NCI-H82 (cell line): ENCODE results near the gene CENPH.
A peak's percentile ranks its signal among the peaks of the same experiment; 100 is the strongest.
"Not testable (repeated sequence)": the region's sequence is repeated elsewhere in the genome, so short reads cannot be mapped to it uniquely, and the experiment has no call there.

Source experiments
- DNase-seq: peaks from one replicate; lab custom pipeline; 2025; lab: John Stamatoyannopoulos, UW

Gene CENPH

DNA sequence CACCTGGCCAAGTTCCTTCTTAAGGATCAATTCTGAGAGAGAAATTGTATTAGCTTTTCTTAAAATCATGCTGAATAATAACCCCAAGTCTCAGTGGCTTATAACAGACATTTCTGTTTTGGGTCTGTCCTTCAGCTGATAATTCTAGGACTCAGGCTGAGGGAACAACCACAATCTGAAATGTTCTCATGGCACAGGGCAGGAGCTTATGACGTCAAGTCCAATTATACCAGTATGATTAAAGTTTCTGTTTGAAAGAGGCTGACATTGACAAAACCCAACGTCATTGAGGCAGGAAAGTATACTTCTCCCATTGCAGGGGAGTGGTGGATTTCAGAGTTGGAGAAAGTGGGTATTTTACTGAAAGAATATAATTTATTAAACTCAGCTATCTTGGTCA, 21.8 kb downstream of the CENPH start:
- no peak for DNase-seq

DNA sequence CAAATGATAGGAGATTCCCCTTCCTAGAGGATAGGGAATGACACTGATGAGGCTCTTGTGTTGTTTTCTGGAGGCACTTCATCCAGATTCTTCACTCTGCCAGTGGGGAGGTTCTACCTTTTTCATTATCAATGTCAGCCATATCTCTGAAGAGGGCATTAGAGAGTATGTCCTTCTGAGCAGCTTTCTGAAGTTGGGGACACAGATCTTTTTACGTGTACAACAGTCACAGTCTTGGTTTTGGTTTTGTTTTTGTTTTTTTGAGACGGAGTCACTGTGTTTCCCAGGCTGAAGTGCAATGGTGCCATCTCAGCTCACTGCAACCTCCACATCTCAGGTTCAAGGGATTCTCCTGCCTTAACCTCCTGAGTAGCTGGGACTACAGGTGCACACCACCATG, 22.6 kb downstream of the CENPH start:
- no peak for DNase-seq

DNA sequence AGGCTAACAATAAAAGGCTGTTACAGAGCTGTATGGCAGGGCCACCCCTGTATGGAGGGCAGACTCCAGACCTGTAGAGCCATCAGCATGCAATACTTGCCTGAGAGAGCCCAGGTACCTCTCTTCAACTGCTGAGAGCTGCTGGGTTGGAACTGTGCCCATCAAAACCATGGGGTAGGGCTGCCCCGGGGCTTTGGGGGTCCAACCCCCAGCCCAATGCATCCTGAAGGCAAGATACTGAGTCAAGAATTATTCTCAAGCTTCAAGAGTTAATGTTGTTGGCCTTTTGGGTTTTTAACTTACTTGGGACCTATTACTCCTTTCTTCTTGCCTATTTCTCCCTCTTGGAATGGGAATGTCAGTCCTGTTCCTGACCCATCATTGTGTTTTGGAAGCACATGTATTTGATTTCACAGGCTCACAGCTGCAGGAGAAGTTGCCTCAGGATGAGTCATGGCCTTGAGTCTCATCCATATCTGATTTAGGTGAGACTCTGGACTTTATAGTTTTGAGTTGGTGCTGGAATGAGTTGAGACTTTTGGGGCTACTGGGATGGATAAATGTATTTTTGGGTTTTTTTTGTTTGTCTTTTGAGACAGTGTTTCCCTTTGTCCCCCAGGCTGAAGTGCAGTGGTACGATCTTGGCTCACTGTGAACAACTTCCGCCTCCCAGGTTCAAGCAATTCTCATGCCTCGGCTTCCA, 24.3 kb downstream of the CENPH start:
- no peak for DNase-seq

DNA sequence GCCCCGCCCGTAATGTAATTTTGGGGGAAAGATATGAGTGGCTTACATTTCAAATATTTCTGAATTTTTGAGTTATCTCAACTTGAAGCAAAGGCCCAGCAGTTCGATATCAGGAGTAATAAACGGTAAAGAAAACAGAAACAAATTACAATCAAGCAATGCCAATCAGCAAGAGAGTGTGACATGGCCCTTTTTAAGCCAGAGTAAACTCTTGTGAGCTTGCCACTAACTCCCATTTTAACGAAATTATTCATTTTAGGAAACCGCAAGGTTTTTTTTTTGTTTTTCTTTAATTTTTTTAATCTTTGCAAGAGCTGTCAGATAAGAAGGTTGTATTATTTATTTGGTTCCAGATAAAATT, 27.7 kb downstream of the CENPH start:
- DNase-seq = no peak

DNA sequence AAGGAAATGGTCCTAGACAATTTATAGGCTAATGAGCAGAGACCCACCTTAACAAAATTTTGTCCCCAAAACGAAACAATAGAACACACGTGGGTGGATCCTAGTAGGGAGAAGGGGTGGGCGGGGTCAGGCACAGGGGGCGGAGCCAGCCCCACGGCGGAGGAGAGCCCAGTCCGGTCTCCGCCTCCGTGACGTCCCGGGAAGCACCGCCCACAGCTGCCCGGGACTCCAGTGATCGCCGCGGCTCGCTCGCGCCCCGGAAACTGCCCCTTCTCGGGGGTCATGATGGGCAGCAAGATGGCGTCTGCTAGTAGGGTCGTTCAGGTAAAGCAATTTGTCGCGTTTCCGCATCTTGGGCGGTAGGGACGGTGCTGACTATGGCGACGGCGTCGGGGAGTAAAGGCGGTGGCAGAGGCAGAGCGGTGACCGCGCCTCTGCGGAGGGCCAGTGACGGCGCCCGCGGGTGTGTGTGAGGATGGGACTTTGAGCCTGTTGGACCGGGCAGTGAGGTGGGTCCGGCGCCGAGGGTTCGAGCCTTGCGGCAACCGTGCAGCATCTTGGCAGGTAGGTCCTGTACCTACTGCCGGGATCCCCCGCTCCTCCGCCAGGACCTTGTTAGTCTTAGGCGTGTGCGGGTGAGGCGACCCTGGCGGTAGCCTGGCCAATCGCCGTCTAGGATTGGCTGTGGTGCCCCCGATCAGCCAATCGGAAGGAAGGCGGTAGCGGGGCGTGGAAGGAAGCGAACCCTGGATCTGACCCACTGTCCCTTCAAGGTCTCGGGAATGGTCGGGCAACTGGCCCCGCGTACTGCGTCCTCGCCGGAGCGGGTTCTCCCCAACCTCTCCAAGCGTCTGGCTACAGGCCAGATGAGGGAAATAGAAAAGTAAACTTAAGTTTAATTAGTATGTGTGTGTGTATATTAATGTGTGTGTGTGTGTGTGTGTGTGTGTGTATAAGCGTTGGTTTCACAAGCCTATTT, 28.5 kb downstream of the CENPH start:
- peak; percentile 95 for DNase-seq

DNA sequence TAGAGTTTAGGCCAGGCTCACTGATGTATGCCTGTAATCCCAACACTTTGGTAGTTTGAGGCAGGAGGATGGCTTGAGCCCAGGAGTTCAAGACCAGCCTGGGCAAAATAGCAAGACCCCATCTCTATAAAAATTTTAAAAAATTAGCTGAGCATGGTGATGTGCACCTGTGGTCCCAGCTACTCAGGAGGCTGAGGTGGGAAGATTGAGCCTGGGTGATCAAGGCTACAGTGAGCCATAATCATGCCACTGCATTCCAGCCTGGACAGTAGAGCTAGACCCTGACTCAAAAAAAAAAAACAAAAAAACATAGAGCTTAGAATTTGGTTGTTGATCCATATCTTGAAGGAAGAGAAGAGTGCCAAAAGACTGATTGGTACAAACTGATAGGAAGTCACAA, 30.6 kb downstream of the CENPH start:
- no peak for DNase-seq

DNA sequence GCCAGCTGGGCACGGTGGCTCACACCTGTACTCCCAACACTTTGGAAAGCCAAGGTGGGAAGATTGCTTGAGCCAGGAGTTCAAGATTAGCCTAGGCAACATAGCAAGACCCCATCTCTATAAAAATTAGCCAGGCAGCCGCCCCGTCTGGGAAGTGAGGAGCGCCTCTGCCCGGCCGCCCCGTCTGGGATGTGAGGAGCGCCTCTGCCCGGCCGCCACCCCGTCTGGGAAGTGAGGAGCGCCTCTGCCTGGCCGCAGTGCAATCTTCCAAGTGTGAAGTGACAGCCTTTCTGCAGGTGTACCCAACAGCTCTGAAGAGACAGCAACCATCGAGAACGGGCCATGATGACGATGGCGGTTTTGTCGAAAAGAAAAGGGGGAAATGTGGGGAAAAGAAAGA, 31.0 kb downstream of the CENPH start:
- DNase-seq = not testable (repeated sequence)

DNA sequence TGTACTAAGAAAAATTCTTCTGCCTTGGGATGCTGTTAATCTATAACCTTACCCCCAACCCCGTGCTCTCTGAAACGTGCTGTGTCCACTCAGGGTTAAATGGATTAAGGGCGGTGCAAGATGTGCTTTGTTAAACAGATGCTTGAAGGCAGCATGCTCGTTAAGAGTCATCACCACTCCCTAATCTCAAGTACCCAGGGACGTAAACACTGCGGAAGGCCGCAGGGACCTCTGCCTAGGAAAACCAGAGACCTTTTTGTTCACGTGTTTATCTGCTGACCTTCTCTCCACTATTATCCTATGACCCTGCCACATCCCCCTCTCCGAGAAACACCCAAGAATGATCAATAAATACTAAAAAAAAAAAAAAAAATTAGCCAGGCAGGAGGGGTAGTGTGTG, 31.4 kb downstream of the CENPH start:
- peak; percentile 39 for DNase-seq

DNA sequence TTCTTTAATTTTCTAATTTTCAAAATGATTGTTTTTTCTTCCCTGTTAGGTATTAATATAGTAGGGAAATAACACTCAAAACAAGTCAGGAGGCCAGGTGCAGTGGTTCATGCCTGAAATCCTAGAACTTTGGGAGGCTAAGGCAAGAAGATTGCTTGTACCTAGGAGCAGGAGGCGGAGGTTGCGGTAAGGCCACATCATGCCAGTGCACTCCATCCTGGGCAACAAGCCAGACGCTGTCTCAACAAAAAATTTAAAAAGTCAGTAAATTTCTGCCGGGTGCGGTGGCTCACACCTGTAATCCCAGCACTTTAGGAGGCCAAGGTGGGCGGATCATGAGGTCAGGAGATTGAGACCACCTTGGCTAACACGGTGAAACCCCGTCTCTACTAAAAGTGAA, 35.1 kb downstream of the CENPH start:
- no peak for DNase-seq

DNA sequence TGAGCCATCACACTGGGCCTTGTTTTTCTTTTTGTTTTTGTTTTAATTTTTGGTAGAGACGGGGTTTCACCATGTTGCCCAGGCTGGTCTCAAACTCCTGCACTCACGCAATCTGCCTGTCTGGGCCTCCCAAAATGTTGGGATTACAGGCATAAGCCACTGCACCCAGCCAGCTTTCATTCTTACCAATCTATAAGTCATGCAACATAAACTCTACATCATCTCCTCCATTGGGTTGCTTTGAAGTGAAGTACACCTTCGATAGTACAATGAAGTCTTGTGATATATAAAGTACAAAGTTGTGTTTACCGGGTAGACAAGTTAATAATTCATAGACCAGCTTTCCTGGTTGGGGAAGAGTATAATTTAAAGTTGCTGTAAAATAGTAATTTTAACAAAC, 36.5 kb downstream of the CENPH start:
- DNase-seq = no peak

DNA sequence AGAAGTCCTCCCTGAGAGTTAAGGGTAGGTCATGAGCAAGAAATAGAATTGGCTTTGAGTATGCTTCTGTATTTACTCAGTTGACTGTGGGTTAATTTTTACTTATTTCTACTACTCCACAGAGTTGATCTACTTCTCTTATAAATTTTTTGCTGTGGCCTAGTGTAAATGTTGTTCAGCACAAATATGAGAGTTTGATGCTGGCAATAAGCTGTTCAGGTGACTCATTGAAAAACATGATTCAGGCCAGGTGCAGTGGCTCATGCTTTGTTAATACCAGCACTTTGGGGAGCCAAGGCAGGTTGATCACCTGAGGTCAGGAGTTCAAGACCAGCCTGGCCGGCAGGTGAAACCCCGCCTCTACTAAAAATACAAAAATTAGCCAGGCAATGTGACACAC, 40.8 kb downstream of the CENPH start:
- DNase-seq = no peak

DNA sequence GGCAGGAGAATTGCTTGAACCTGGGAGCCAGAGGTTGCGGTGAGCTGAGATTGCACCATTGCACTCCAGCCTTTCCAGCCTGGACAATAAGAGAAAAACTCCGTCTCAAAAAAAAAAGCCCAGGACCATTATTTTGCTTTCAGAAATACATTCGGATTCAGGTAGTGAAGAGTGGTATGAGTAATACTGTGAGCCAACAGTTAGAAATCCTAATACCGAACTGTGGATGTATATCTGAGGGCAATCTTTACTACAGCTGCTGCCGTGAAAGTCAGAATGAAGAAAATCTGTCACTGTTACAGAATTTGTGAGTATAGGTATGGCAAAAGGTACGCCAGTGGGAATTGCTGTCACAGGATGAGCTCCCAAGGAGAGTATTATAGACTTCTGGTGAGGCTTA, 41.9 kb downstream of the CENPH start:
- DNase-seq = no peak

DNA sequence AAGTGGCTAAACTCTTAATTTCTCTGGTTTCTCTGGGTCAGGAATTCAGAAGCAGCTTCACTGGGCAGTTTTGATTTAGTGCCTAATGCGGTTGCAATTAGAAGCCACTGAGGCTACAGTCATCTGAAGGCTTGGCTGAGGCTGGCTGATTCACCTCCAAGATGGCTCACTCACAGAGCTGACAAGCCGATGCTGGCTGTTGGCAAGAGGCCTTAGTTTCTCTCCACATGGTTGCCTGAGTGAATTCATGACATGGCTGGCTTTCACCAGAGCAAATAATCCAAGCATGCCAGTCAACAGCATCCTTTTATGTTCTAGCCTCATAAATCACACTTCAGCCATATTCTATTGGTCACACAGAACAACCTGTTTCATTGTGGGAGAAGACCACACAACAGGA, 42.5 kb downstream of the CENPH start:
- peak; percentile 33 for DNase-seq

DNA sequence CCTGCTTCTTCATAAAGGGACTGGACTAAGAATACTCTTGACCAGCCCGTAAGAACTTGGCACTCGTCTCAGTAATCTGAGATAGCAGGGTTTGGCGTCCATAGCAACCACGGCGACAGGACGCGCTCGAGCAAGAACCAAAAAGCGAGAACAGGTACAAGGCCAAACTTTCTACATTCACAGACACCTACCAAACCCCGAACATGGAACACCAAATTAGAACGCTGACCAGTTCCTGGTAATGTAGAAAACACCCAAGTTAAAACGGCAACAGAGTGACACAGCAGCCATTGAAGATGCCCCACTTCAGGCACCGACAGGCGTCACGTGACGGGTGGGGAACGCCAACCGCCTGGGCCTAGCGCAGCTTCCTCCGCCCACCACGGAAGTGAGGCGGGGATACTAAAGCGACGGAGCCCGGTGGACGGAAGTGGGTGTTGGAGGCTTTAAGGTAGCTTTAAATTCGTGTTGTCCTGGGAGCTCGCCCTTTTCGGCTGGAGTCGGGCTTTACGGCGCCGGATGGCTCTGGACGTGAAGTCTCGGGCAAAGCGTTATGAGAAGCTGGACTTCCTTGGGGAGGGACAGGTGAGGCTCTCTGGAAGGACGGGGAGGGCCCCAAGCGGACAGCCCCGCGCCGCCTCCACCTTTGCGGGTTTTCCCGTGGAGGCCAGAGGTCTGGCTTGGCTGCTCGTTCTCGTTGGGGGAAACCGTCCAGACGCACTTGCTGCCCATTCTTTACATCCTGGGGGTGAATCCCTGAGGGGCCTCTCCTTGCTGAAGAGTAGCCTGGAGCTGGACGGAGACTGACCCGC, 45.3 kb downstream of the CENPH start, which contains the start of gene CDK7:
Gene CDK7 (plus strand): TSS at position 430 of the 812 bp plus-strand sequence. CDS start 90 bp downstream, at position 520.
- peak; percentile 93 for DNase-seq

DNA sequence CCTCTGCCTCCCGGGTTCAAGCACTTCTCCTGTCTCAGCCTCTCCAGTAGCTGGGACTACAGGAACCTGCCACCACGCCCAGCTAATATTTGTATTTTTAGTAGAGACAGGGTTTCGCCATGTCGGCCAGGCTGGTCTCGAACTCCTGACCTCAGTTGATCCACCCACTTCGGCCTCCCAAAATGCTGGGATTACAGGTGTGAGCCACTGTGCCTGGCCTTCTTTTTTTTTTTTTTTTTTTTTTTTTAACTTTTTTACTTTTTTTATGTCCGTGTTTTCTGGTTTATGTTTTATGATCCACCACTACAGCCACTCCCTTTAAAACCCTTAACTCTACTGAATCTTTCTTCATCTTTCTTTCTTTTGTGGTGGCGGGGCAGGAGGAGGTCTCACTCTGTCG, 47.4 kb downstream of the CENPH start:
- DNase-seq = not testable (repeated sequence)

DNA sequence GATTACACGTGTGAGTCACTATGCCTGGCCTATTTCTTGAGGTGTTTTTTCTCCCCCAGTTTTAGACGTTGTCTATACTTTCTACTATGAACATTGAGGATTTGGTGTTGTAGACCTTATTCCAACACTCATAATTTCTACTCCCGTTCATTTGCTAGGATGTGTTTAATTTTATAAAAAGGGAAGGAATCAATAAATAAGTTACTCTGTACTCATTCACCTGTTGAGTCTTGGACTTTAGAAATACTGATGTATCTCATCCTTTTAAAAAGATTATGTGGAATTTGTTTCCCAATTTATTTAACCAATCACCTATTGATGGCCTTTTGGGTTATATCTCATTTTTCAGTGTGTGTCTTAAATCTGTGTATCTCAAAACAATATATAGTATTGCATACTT, 48.5 kb downstream of the CENPH start:
- no peak for DNase-seq

DNA sequence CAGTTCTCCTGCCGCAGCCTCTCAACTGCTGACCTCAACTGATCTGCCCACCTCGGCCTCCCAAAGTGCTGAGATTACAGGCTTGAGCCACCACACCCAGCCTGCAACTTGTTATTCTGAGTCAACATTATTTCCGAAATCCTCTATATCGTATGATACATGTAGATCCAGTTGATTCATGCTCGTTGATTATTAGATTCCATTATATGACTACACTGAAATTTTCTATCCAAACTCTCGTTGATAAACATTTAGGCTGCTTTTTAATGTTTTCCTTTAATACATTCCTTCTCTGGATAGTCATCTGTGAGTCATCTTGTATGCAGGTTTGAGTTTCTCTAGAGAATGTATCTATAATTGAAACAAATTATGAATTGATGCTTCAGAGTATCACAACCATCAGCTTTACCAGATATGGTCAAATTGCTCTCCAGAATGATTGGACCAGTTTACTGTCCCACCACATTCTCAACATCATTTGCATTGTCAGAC, 49.4 kb downstream of the CENPH start:
- no peak for DNase-seq

DNA sequence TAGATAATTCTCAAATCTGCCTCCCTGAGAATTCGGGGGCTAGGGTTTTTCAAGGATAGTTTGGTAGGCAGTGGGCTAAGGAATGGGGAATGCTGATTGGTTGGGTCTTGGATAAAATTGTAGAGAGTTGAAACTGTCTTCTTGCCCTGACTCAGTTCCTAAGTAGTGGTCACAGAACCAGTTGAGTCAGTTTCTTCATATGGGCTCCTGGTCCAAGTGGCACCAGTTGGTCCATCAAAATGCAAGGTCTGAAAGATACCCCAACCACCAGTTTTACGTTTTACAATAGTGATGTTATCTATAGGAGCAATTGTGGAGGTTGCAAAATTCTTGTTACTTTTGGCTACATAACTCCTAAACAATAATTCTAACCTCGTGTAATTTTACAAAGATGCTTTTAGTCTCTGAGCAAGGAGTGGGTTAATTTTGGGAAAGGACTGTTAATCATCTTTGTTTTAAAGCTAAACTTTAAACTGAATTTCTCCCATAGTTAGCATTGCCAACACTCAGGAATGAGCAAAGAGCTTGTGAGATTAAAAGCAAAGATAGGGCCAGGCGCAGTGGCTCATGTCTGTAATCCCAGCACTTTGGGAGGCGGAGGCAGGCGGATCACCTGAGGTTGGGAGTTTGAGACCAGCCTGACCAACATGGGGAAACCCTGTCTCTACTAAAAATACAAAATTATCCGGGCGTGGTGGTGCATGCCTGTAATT, 53.0 kb downstream of the CENPH start:
- no peak for DNase-seq

DNA sequence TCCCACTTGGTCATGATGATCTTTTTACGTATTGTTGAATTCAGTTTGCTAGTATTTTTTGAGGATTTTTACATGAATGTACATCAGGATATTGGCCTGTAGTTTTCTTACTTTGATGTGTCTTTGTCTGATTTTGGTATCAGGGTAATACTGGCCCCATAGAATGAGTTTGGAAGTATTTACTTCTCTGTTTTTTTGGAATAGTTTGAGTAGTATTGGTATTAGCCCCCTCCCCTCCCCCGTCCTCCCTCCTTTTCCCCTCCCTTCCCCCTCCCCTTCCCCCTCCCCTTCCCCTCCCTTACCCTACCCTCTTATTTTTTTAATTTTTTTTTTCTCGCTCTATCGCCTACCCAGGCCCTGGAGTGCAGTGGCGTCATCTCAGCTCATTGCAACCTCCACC, 55.6 kb downstream of the CENPH start:
- DNase-seq = no peak

DNA sequence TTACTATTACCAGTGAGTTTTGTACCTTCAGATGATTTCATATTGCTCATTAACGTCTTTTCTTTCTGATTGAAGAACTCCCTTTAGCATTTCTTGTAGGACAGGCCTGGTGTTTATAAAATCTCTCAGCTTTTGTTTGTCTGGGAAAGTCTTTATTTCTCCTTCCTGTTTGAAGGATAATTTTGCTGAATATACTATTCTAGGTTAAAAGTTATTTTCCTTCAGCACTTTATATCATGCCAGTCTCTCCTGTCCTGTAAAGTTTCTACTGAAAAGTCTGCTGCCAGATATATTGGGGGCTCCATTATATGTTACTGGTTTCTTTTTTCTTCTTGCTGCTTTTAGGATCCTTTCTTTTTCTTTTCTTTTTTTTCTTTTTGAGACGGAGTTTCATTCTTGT, 58.6 kb downstream of the CENPH start:
- DNase-seq = no peak

DNA sequence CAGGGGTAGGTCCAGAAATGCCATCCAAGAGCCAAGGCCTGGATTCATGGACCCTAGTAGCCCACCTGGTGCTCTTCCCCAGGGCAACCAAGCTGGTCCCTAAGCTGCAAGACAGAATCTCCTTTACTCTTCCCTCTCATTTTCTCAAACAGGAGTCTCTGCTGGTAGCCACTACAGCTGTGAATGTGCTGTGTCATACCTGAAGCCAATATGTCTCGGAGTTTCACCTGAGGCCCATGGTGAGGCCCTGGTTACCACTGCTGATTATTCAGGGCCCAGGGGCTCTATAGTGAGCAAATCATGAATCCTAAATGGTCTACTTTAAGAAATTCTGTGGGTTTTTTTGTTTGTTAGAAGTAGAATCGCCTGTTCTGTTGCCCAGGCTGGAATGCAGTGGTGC, 61.2 kb downstream of the CENPH start:
- DNase-seq = no peak

DNA sequence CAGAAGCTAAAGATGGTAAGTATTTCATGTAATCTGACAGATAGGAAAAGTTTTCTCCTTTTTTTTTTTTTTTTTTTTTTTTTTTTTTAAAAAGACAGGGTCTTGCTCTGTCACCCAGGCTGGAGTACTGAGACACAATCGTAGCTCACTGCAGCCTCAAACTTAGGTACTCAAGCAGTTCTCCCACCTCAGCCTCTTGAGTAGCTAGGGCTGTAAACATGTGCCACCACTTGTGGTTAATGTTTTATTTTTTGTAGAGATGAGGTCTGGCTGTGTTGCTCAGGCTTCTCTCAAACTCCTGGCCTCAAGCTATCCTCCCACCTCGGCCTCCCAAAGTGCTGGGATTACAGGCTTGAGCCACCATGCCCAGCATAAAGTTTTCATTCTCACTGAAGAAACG, 63.1 kb downstream of the CENPH start:
- DNase-seq = no peak
